CD14-positive monocyte (primary cell): ENCODE results near the gene RAB40C. TPM values are rescaled to one million over a fixed set of nuclear protein-coding genes. Genes with fewer than 3 reads are reported as not detected.

Experiments used
- DNase-seq, 3 donors: peaks; one replicate each; pipeline ENCODE4 v3.0.0-alpha.2; 2011 to 2022
- H2AFZ ChIP-seq: 2 replicates; pipeline ENCODE4 v1.6.0; 2012; ENCODE audit warnings: mild to moderate bottlenecking, low read depth, low read length, inconsistent platforms; ENCODE audit not compliant: insufficient read depth, poor library complexity, severe bottlenecking
- H3K27ac ChIP-seq, 2 donors: 1 replicate in 1 of 2; 2 replicates in 1 of 2; pipeline ENCODE4 v1.5.1; 2012 to 2013; ENCODE audit warnings: low read length in 2 of 2, control low read depth in 1 of 2, inconsistent platforms in 1 of 2, low read depth in 1 of 2, mild to moderate bottlenecking in 1 of 2
- H3K27me3 ChIP-seq, 2 donors: one replicate each; pipeline versions ENCODE4 v1.6.0 to v1.6.1; 2011 to 2013; ENCODE audit warnings: low read length in 2 of 2; ENCODE audit not compliant: control insufficient read depth in 2 of 2, insufficient read depth in 2 of 2
- H3K36me3 ChIP-seq, 2 donors: replicated peaks in 1 of 2; 1 replicate in 1 of 2; 2 replicates in 1 of 2; pipeline versions ENCODE4 v1.5.1 to v1.6.1; 2012 to 2013; ENCODE audit warnings: low read length in 2 of 2, control low read depth in 1 of 2, inconsistent platforms in 1 of 2, mild to moderate bottlenecking in 1 of 2; ENCODE audit not compliant: insufficient read depth in 2 of 2, control insufficient read depth in 1 of 2
- H3K4me1 ChIP-seq, 2 donors: 1 replicate in 1 of 2; 2 replicates in 1 of 2; pipeline versions ENCODE4 v1.5.1 to v1.6.1; 2012 to 2013; ENCODE audit warnings: low read length in 2 of 2, control low read depth in 1 of 2, inconsistent platforms in 1 of 2, mild to moderate bottlenecking in 1 of 2, moderate library complexity in 1 of 2; ENCODE audit not compliant: insufficient read depth in 2 of 2, control insufficient read depth in 1 of 2
- H3K4me2 ChIP-seq: replicated peaks from 2 replicates; pipeline ENCODE3; 2012; ENCODE audit warnings: low read length, moderate library complexity, mild to moderate bottlenecking; ENCODE audit not compliant: poor library complexity, severe bottlenecking; ENCODE audit errors: extremely low read depth
- H3K4me3 ChIP-seq, 3 experiments: fragments of 200-600 bp in 1 of 3; sonication (generic) in 1 of 3; replicated peaks in 1 of 3; 1 replicate in 2 of 3; 2 replicates in 1 of 3; pipeline ENCODE4 v1.5.1; 2011 to 2013; ENCODE audit warnings: low read length in 3 of 3, mild to moderate bottlenecking in 3 of 3, control low read depth in 2 of 3, low read depth in 2 of 3, inconsistent platforms in 1 of 3, moderate library complexity in 1 of 3
- H3K79me2 ChIP-seq: 2 replicates; pipeline ENCODE4 v1.6.0; 2012; ENCODE audit warnings: mild to moderate bottlenecking, control low read depth, inconsistent platforms, low read length, moderate library complexity; ENCODE audit not compliant: insufficient read depth
- H3K9ac ChIP-seq: 2 replicates; pipeline ENCODE4 v1.6.0; 2017; ENCODE audit warnings: low read length, mild to moderate bottlenecking; ENCODE audit not compliant: insufficient read depth, poor library complexity, severe bottlenecking
- H3K9me3 ChIP-seq, 2 donors: replicated peaks in 1 of 2; 1 replicate in 1 of 2; 2 replicates in 1 of 2; pipeline versions ENCODE4 v1.5.1 to v1.6.1; 2012 to 2013; ENCODE audit warnings: low read length in 2 of 2, control low read depth in 1 of 2; ENCODE audit not compliant: control insufficient read depth in 1 of 2, insufficient read depth in 1 of 2
- H4K20me1 ChIP-seq: 2 replicates; pipeline ENCODE4 v1.6.0; 2012; ENCODE audit warnings: mild to moderate bottlenecking, low read length, control low read depth, moderate library complexity; ENCODE audit not compliant: insufficient read depth
- H3K27ac Mint-ChIP-seq, 7 donors: one replicate each; pipeline ENCODE4 v1.8.0; 2020; ENCODE audit warnings: mild to moderate bottlenecking in 7 of 7, mixed read lengths in 7 of 7, moderate library complexity in 6 of 7, inconsistent platforms in 2 of 7
- H3K27me3 Mint-ChIP-seq, 3 donors: one replicate each; pipeline ENCODE4 v1.8.0; 2021 to 2022; ENCODE audit warnings: low read depth in 3 of 3, mild to moderate bottlenecking in 3 of 3, mixed read lengths in 3 of 3, moderate library complexity in 3 of 3, inconsistent platforms in 1 of 3
- H3K36me3 Mint-ChIP-seq, 2 donors: one replicate each; pipeline ENCODE4 v1.8.0; 2020; ENCODE audit warnings: mixed read lengths in 2 of 2, inconsistent platforms in 1 of 2, mild to moderate bottlenecking in 1 of 2
- H3K4me1 Mint-ChIP-seq: one replicate; pipeline ENCODE4 v1.8.0; 2020; ENCODE audit warnings: mild to moderate bottlenecking, mixed read lengths
- H3K4me3 Mint-ChIP-seq, 2 donors: one replicate each; pipeline ENCODE4 v1.8.0; 2020; ENCODE audit warnings: mild to moderate bottlenecking in 2 of 2, mixed read lengths in 2 of 2, moderate library complexity in 1 of 2
- H3K9me3 Mint-ChIP-seq, 7 donors: one replicate each; pipeline ENCODE4 v1.8.0; 2020 to 2022; ENCODE audit warnings: mixed read lengths in 7 of 7, mild to moderate bottlenecking in 6 of 7, moderate library complexity in 6 of 7, inconsistent platforms in 2 of 7
- CTCF ChIP-seq: fragments of 200-600 bp; IDR thresholded peaks from one replicate; pipeline ENCODE4 v1.8.0; 2022; ENCODE audit warnings: antibody characterized with exemption, mild to moderate bottlenecking
- whole genome bisulfite sequencing: methylation state at CpG from one replicate; pipeline ENCODE4 v1.1.5; 2013; ENCODE audit warnings: missing lambda C conversion rate; ENCODE audit not compliant: insufficient coverage; 5-methylcytosine and 5-hydroxymethylcytosine counted together
- intact Hi-C, 2 donors: fragments of 100-400 bp; cut with micrococcal nuclease; formaldehyde crosslinking; loops; one replicate each; pipeline versions ENCODE4 v1.15.0 to v1.15.1; 2023
- polyA plus RNA-seq, 3 donors: library from polyadenylated mRNA; depleted of rRNA in 1 of 3; unstranded in 2 of 3; stranded (reverse) in 1 of 3; fragments of 300-500 nt in 2 of 3; fragments of >200 nt in 1 of 3; fragmentation: Illumina TruSeq in 2 of 3; gene quantifications; 1 replicate in 2 of 3; 2 replicates in 1 of 3; pipeline ENCODE4 v1.2.3, GENCODE V29; 2012 to 2021

Gene RAB40C
- polyA plus RNA-seq, 3 donors, result 10.0 to 22.6 (median 10.9) TPM

- H3K4me3 Mint-ChIP-seq, result peak overlapping the region; percentile 87 to 95
- H3K9ac ChIP-seq, result peak overlapping the region; percentile 85
- no peaks in the 10 kb centered on the region for H3K36me3 ChIP-seq
- peaks cover 25% of the 10 kb centered on the region for H4K20me1 ChIP-seq
- no peak for TF ChIP-seq CTCF
- no peaks in the 10 kb centered on the region for H3K9me3 ChIP-seq
- peaks cover 63 to 69% of the 10 kb centered on the region in 2 donors for H3K4me1 ChIP-seq
- H3K4me3 ChIP-seq, result peak overlapping the region; percentile 59 to 92 (median 85)
- WGBS, result under 1% methylated on average over 67 of the region's 71 CpGs
- intact Hi-C loops, result no loop called here
- H3K79me2 ChIP-seq, result peaks cover 65% of the 10 kb centered on the region
- H3K27ac ChIP-seq, result peak overlapping the region; percentile 20 to 81
- peak in 2 of 3 donors; percentile 4 to 29 for DNase-seq
- peaks cover 59% of the 10 kb centered on the region for H3K4me1 Mint-ChIP-seq
- peaks cover 0 to 5% of the 10 kb centered on the region in 2 donors for H3K27me3 ChIP-seq
- H3K27ac Mint-ChIP-seq, result peak overlapping the region; percentile 82 to 92 (median 84)
- peak overlapping the region; percentile 71 for H2AFZ ChIP-seq
- H3K9me3 Mint-ChIP-seq, result peaks cover 0 to 3% (median 0%) of the 10 kb centered on the region in 7 donors
- H3K36me3 Mint-ChIP-seq, result peaks cover 7 to 12% of the 10 kb centered on the region in 2 donors
- peak overlapping the region; percentile 87 for H3K4me2 ChIP-seq
- peaks cover 3 to 13% (median 10%) of the 10 kb centered on the region in 3 donors for H3K27me3 Mint-ChIP-seq
Measured at GRCh38 chr16:590188-590814, 435 bp downstream of the RAB40C start.

- peak overlapping the region; percentile 87 for H3K4me2 ChIP-seq
- peak overlapping the region; percentile 85 for H3K9ac ChIP-seq
- 68% methylated on average over 9 of the region's 10 CpGs for WGBS
- peak overlapping the region; percentile 20 to 81 for H3K27ac ChIP-seq
- Mint-ChIP-seq H3K27ac (peak overlapping the region; percentile 82 to 92 (median 84)), H3K9me3 (peaks cover 0 to 3% (median 0%) of the 10 kb centered on the region in 7 donors), H3K27me3 (peaks cover 2 to 8% (median 5%) of the 10 kb centered on the region in 3 donors), H3K36me3 (peaks cover 7 to 12% of the 10 kb centered on the region in 2 donors), H3K4me3 (peak overlapping the region; percentile 87 to 95), H3K4me1 (peaks cover 63% of the 10 kb centered on the region)
- H2AFZ ChIP-seq, result peak overlapping the region; percentile 71
- H3K4me3 ChIP-seq, result peak overlapping the region; percentile 59 to 92 (median 85)
- no peaks in the 10 kb centered on the region for H3K9me3 ChIP-seq
- H3K36me3 ChIP-seq, result no peaks in the 10 kb centered on the region
- H3K27me3 ChIP-seq, result no peaks in the 10 kb centered on the region
- no peak for TF ChIP-seq CTCF
- DNase-seq, result no peak
- H4K20me1 ChIP-seq, result peaks cover 30% of the 10 kb centered on the region
- intact Hi-C loops, result no loop called here
- peaks cover 70% of the 10 kb centered on the region for H3K79me2 ChIP-seq
- H3K4me1 ChIP-seq, result peaks cover 66 to 74% of the 10 kb centered on the region in 2 donors
Measured at GRCh38 chr16:590815-591200, 942 bp downstream of the RAB40C start.
